Type B pancreatic cell (in vitro differentiated cells): ENCODE results near the gene S100Z. TPM values are rescaled to one million over a fixed set of nuclear protein-coding genes. Genes with fewer than 3 reads are reported as not detected.
"Not testable (repeated sequence)": the region's sequence is repeated elsewhere in the genome, so short reads cannot be mapped to it uniquely, and the experiment has no call there.

Source experiments
- DNase-seq: peaks from one replicate; pipeline ENCODE4 v3.0.0; 2021; ENCODE audit warnings: mixed read lengths; ENCODE audit not compliant: unreplicated experiment; ENCODE audit errors: extremely low spot score
- H3K27ac Mint-ChIP-seq: 2 replicates; pipeline ENCODE4 v1.8.0; 2021; ENCODE audit warnings: mild to moderate bottlenecking, mixed read lengths
- H3K27me3 Mint-ChIP-seq: 2 replicates; pipeline ENCODE4 v1.8.0; 2021; ENCODE audit warnings: mixed read lengths
- H3K36me3 Mint-ChIP-seq: 2 replicates; pipeline ENCODE4 v1.8.0; 2021; ENCODE audit warnings: mixed read lengths
- H3K4me1 Mint-ChIP-seq: one replicate; pipeline ENCODE4 v1.8.0; 2021; ENCODE audit warnings: mixed read lengths; ENCODE audit not compliant: unreplicated experiment
- H3K4me3 Mint-ChIP-seq: 2 replicates; pipeline ENCODE4 v1.8.0; 2021; ENCODE audit warnings: mild to moderate bottlenecking, mixed read lengths
- H3K9me3 Mint-ChIP-seq: 2 replicates; pipeline ENCODE4 v1.8.0; 2021; ENCODE audit warnings: mixed read lengths
- CTCF ChIP-seq: fragments of 200-600 bp; sonication (generic); conservative IDR thresholded peaks from 2 replicates; pipeline ENCODE4 v1.5.0; 2021; ENCODE audit warnings: antibody characterized with exemption, mild to moderate bottlenecking
- total RNA-seq: library from RNA; stranded (reverse); gene quantifications from 2 replicates; pipeline ENCODE4 v1.2.1, GENCODE V29; 2021; ENCODE audit warnings: low replicate concordance

S100Z gene
- total RNA-seq, 1 donor from 2014 or later: 0.56 TPM

GRCh38 chr5:76893294-76893693 lies 43.5 kb downstream of the S100Z start:
- Mint-ChIP-seq H3K9me3 (peaks cover 10% of the 10 kb centered on the region), H3K4me3 (no peak overlapping the region), H3K36me3 (no peaks in the 10 kb centered on the region), H3K27me3 (peaks cover 16% of the 10 kb centered on the region), H3K4me1 (no peaks in the 10 kb centered on the region), H3K27ac (no peak overlapping the region)
- no peak for TF ChIP-seq CTCF
- no peak for DNase-seq

- no peak overlapping the region for H3K27ac Mint-ChIP-seq
- no peak for TF ChIP-seq CTCF
- no peaks in the 10 kb centered on the region for H3K4me1 Mint-ChIP-seq
- no peak for DNase-seq
- H3K27me3 Mint-ChIP-seq: peaks cover 16% of the 10 kb centered on the region
- H3K36me3 Mint-ChIP-seq: no peaks in the 10 kb centered on the region
- H3K4me3 Mint-ChIP-seq: no peak overlapping the region
- H3K9me3 Mint-ChIP-seq: peaks cover 24% of the 10 kb centered on the region
These were observed 46.4 kb downstream of the S100Z start for GRCh38 chr5:76896196-76896595.

GRCh38 chr5:76901522-76901921 lies 51.7 kb downstream of the S100Z start:
- no peaks in the 10 kb centered on the region for H3K36me3 Mint-ChIP-seq
- no peaks in the 10 kb centered on the region for H3K4me1 Mint-ChIP-seq
- H3K27ac Mint-ChIP-seq: no peak overlapping the region
- no peak overlapping the region for H3K4me3 Mint-ChIP-seq
- DNase-seq: no peak
- H3K27me3 Mint-ChIP-seq: no peaks in the 10 kb centered on the region
- peaks cover 19% of the 10 kb centered on the region for H3K9me3 Mint-ChIP-seq
- TF ChIP-seq CTCF: no peak

GRCh38 chr5:76908166-76908565 lies 58.4 kb downstream of the S100Z start:
- H3K27ac Mint-ChIP-seq: no peak overlapping the region
- H3K36me3 Mint-ChIP-seq: no peaks in the 10 kb centered on the region
- no peak overlapping the region for H3K4me3 Mint-ChIP-seq
- no peak for DNase-seq
- peaks cover 7% of the 10 kb centered on the region for H3K27me3 Mint-ChIP-seq
- TF ChIP-seq CTCF: no peak
- H3K4me1 Mint-ChIP-seq: no peaks in the 10 kb centered on the region
- peaks cover 3% of the 10 kb centered on the region for H3K9me3 Mint-ChIP-seq

GRCh38 chr5:76910344-76910933 lies 60.6 kb downstream of the S100Z start:
- H3K36me3 Mint-ChIP-seq, H3K9me3 Mint-ChIP-seq, H3K27me3 Mint-ChIP-seq, H3K4me1 Mint-ChIP-seq, DNase-seq, H3K27ac Mint-ChIP-seq, H3K4me3 Mint-ChIP-seq: not testable (repeated sequence)

- not testable (repeated sequence) for H3K9me3 Mint-ChIP-seq, H3K4me3 Mint-ChIP-seq, H3K27me3 Mint-ChIP-seq, H3K27ac Mint-ChIP-seq, H3K4me1 Mint-ChIP-seq, DNase-seq, H3K36me3 Mint-ChIP-seq
These were observed 64.9 kb downstream of the S100Z start for GRCh38 chr5:76914671-76915070.

- no peak for DNase-seq
- TF ChIP-seq CTCF: no peak
- H3K4me3 Mint-ChIP-seq: no peak overlapping the region
- peaks cover 3% of the 10 kb centered on the region for H3K9me3 Mint-ChIP-seq
- no peak overlapping the region for H3K27ac Mint-ChIP-seq
- H3K36me3 Mint-ChIP-seq: no peaks in the 10 kb centered on the region
- no peaks in the 10 kb centered on the region for H3K27me3 Mint-ChIP-seq
- H3K4me1 Mint-ChIP-seq: no peaks in the 10 kb centered on the region
These were observed 68.7 kb downstream of the S100Z start for GRCh38 chr5:76918539-76918938.
